GM21825 (cell line): ENCODE results near the gene EIF6.
"Not testable (repeated sequence)": the region's sequence is repeated elsewhere in the genome, so short reads cannot be mapped to it uniquely, and the experiment has no call there.

ENCODE experiments used
- ATAC-seq: cut with Tn5 transposase; IDR thresholded peaks from one replicate; pipeline ENCODE4 v1.9.1; 2021; ENCODE audit warnings: mild to moderate bottlenecking, moderate library complexity; ENCODE audit not compliant: unreplicated experiment

Gene EIF6

DNA sequence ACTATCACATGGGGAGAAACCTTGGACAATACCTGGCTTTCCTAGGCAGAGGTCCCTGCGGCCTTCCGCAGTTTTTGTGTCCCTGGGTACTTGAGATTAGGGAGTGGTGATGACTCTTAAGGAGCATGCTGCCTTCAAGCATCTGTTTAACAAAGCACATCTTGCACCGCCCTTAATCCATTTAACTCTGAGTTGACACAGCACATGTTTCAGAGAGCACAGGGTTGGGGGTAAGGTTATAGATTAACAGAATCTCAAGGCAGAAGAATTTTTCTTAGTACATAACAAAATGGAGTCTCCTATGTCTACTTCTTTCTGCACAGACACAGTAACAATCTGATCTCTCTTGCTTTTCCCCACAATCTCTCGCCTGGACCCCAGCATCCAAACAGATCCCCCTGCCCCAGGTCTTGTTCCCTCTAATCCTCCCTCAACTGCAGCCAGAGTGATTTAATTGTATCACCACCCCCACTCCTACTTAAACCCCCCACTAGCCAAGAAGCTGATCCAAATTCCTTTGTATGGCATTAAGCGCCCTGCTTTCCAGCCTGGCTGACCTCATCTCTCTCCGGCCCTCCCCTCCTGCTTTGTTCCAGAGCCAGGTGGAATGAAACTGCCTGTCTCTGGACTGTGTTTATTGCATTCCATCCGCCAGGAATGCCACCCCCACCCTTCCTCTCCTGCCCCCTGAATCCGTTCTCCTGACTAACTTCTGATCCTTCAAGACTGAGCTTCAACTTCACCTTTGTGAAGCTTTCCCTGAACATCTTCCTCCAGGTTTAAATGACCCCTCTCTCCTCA lies 21.6 kb downstream of the EIF6 start:
- not testable (repeated sequence) for ATAC-seq

DNA sequence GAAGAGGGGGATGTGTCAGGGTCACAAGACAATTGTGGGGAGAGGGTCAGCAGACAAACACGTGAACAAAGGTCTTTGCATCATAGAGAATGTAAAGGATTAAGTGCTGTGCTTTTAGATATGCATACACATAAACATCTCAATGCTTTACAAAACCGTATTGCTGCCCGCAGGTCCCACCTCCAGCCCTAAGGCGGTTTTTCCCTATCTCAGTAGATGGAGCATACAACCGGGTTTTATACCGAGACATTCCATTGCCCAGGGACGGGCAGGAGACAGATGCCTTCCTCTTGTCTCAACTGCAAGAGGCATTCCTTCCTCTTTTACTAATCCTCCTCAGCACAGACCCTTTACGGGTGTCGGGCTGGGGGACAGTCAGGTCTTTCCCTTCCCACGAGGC lies 22.3 kb downstream of the EIF6 start:
- not testable (repeated sequence) for ATAC-seq

DNA sequence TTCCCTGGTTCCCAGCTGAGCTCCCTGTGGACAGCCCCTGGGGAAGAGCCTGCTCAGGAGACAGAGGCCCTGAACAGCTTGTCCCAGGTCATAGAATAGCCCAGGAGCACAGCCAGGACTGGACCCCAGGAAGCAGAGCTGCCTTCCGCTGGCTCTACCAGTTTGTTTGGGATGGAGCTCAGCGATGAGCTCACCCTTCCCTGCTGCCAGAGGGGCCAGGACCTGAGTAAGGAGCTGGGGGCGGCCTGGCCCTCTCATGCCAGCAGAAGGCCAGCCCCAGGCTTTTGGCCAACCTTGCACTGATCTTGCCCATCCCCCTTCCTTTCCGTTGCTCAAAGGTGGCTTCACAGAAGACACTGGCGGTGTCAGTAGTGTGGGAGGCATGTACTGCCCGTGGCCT lies 24.1 kb downstream of the EIF6 start:
- ATAC-seq = no peak

DNA sequence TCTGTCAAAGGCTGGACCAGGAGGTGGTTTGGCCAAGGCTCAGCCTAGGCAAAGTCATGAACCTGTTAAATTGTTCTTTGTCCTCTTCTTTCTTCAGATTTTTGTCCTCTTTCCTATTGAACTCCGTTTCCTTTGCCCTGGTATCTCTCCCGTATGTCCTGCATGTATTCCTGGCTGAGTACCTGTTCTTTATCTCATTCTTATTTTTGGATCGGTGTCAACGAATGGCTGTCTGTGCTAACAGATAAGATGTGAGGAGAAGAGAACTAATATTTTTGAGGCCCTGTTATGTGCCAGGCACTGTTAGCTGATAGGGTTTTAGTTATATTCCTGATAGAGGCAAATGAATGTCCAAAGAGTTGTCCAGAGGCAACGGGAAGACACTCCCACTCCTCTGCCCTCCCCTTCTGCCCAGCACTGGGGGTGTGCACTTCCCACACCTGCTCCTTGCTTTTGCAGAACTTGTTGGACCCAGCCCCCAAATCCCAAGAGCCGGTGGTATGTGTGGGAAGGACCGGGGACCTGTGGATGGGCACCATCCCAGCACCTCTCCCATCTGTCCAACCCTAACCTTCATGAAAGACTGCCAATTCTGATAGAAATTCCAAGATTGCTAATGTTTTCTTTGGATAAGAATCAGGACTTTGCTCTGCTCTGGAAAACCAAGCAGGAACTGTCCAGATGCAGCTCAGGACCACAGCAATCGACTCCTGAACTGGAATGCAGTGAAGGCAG lies 27.2 kb downstream of the EIF6 start:
- ATAC-seq = no peak

DNA sequence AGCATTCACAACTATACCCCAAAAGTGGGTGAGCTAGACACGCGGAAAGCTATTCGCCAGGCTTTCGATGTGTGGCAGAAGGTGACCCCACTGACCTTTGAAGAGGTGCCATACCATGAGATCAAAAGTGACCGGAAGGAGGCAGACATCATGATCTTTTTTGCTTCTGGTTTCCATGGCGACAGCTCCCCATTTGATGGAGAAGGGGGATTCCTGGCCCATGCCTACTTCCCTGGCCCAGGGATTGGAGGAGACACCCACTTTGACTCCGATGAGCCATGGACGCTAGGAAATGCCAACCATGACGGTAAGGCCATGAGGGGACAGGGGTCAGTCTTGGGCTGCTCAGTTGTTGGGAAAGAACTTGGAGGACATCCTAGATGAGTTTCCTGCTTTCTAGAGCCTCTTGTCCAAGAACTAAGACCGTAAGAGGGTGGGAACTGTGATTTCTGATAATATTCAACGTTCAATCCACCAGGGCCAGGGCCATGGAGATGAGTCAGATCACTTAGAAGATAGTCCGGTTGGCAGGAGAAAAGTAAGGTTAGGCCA lies 30.0 kb downstream of the EIF6 start:
- no peak for ATAC-seq

DNA sequence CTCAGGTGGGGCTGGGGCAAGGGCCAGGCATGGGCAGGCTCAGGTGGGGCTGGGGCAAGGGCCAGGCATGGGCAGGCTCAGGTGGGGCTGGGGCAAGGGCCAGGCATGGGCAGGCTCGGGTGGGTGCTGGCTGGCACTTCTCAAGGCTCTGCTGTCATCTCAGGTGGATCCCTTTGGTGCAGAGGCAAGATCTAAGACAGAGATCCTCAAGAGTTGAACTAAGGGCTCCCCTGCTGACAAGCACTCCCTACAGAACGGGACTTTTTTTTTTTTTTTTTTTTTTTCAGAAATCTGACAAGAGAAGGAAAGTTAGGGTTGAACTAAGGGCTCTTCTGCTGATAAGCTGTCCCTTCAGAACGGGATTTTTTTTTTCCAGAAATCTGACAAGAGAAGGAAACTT lies 31.6 kb downstream of the EIF6 start:
- no peak for ATAC-seq

DNA sequence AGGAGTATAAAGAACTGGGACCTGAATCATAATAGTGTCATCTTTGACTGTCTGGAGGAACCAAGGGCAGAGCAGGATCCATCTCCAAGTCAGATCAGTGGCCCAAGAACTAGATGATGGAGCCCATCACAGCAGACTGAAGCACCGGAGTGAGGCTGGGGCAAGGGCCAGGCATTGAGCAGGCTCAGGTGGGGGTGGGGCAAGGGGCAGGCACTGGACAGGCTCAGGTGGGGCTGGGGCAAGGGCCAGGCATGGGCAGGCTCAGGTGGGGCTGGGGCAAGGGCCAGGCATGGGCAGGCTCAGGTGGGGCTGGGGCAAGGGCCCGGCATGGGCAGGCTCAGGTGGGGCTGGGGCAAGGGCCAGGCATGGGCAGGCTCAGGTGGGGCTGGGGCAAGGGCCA lies 32.0 kb downstream of the EIF6 start:
- ATAC-seq = not testable (repeated sequence)

DNA sequence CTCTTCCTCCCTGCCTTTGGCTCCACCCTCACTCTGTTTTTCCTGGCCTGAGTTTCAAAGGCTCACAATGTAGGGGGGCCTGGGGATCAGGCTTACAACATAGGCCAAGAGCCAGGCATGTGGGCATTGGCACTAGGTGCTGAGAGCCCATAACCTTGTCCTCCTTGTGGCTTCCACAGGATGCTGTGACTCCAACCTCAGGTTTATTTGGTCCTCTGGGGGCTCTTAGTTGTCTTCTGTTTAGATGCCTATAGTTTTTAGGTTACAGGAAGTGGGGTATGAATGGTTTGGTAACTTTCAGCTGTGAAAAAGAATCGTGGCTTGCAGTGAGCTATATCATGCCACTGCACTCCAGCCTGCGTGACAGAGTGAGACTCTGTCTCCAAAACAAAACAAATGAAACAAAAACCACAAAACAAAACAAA lies 32.5 kb downstream of the EIF6 start:
- ATAC-seq = peak; percentile 83

DNA sequence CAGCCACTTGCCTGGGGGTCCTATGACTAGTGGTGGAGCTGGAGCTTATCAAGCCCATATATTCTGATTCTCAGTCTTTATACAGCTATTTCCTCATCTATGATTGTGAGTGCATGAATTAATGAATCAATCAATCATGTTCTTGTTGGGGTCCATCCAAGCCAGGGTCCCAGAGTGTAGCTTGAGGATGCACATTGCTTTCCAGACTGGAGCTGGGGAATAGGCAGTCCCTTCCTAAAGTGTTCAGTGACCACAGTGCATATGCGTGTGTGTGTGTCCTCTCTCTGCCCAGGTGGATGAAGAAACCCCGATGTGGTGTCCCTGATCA lies 33.0 kb downstream of the EIF6 start:
- no peak for ATAC-seq

DNA sequence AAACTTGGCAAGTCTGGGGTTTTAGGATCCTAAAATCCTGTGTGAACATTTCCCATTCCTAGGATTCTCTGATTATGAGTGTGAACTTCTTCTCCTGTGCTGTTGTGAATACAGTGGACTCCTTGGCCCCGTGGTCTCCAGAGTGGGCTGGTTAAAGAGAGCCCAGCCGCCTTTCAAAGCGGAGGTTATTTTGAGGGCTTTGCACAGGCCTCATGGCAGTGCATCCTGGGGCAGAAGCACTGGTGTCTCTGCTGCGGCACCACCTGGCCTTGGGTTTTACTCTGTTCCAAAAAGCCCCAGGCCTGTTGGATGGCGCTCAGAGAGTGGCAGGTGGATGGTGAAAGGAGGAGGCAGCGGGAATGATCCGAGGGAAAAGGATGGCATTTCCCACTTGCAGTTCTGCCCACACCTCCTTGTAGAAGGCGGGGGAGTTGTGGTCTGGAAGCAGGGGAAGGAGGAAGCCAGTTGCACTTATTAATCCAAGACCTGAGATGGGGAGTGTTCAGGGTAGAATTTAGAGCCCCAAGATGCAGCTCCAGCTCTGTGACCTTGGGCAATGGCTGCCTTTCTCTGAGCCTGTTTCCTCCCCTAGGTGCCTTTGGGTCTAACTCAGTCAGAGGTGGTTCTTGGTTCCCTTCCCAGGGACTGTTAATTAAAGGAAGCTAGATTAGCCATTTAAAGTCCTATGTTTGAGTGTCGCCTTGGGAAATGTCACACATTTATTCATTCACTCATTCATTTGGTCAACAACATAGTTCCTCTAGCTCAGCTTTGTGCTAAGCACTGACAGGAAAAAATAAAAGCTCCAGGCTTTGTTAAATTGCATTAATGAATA lies 35.7 kb downstream of the EIF6 start:
- ATAC-seq = no peak

DNA sequence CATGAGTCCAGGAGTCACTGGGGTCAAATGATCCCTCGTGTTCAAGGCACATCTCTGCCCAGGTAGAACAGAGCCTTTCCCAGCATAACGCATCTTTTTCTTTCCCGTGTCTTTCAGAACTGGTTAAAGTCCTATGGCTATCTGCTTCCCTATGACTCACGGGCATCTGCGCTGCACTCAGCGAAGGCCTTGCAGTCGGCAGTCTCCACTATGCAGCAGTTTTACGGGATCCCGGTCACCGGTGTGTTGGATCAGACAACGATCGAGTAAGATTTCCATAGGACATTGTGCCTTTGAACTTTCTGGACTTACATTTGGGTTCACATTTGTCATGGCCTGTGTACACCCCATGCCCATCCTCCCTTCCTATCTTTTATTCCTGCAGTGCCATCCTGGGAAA lies 37.8 kb downstream of the EIF6 start:
- no peak for ATAC-seq

DNA sequence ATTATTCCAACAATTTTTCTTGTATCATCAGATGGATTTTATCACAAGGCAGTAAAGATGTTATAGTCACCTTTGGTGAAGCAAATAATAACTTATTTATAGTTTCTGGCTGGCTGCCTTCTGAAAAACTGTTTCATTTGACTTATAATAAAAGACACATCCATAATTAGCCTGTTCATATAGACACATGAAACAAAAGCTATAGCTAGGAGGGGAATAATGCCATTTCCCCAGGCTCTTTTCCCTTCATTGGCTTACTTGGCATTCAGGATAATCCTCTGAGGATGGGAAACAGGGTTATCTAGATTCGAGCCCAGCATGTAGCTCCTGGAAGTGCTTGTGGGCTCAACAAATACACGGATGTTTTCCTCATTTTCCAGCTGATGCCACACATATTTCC lies 40.6 kb downstream of the EIF6 start:
- ATAC-seq = no peak

DNA sequence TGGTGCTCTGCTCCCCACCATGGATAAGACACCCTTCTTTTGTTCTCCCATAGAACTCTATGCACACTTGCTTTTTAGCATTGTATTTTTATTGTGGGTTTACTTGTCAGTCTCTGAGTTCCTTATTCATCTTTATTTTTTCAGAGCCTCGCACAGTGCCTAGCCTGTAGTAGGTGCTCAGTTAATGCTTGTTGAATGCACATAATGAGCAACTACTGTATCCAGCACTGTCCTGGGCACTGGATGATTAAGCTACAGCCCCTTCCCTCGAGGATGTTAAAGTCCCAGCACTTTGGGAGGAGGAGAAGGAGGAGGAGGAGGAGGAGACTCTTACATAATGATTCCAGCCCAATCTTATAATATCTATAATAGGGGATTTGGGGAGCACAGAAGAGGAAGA lies 41.3 kb downstream of the EIF6 start:
- no peak for ATAC-seq

DNA sequence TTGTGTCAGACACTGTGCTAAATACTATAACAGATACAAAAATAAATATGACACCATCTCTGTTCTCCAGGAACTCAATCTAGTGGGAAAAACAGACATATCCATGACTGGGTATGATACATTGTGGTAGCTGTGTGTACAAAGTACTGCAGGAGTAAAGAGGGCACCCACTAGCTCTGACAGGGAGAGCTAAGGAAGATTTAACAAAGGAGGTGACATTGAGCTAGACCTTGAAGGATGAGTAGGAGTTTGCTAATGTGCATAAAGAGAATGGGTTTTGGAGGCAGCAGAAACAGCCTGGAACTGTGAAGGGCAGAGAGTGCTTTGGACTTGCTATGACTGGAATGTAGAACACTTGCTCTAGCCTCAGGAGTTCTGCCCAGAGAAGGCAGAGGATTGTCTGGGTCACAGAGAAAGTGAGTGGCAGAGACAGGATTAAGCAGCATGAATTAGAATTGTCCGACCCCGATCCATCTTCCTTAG lies 43.7 kb downstream of the EIF6 start:
- no peak for ATAC-seq

DNA sequence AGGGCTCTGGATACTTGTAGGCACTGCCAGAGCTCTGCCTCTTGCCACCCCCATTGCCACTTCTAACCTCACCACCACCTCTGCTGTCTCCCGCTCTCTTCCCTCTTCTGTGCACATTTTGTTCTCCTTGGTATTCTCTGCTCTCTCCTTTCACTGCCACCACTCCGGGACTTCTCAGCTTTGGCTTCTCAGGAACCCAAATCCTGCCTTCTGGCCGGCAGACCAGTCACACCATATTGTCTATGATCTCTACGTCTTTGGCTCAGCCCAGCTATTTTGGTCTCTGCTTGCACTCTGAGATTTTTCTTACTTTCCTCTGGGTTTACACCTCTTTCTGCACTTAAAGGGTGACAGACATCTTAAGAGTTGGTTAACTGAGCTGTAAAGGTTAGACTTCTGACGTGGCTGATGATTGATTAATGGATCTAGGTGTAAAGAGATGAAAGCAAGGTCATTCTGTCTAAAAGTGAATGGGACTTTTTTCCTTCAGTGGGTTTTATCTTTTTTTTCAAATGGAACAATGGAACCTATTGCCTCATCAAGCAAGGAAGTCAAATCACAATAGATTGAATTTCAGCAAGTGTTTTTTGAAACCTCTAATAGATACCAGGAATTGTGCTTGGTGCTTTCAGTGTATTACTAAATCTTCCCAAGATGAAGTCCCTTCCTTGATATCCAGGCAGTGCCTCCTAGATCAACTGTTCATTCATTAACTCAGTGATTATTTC lies 44.3 kb downstream of the EIF6 start:
- no peak for ATAC-seq

DNA sequence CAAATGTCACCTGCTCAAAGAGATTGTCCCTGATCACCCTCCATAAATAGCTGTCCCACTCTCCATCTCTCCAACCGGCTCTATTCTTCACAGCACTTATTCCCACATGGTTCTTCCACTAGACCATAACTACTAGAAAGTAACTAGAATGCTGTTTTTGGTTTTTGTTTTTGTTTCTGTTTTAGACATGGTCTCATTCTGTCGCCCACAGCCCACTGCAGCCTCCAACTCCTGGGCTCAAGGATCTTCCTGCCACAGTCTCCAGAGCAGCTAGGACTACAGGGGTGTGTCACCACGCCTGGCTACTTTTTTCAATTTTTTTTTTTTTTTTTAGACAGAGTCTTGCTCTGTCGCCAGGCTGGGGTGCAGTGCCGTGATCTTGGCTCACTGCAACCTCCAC lies 45.8 kb downstream of the EIF6 start:
- no peak for ATAC-seq

DNA sequence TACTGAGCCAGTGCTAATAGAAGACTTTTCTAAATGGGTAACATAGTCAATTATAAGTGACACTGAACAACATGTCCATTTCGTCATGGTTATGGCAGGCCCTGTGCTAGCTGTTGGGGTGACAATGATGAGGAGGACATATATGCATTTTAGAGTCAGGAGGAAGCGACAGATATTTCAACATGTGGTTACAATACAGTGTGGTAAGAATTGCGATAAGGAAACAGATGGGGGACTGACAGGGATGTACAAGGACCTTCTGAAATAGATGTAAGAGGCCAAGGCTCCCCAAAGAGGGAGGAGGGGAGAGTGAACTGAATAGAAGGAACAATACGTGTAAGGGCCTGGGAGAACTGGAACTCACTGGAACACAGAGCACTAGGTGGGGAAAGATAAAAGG lies 46.4 kb downstream of the EIF6 start:
- no peak for ATAC-seq

DNA sequence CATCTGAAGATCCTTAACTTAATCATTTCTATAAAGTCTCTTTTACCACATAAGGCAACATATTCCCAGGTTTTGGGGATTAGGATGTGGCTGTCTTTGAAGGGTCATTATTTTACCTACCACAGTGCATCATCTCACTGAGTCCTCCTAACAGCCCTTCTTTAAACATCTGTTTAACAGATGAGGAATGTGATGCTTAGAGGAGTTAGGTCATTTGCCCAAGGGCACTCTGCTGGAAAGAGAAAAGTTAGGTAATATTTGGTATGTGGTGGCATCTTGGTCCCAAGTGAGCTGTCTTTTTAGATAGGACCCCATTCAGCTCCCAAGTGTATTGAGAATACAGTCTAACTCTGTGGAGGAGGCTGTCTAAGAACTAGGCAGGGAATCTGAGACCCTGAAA lies 47.1 kb downstream of the EIF6 start:
- ATAC-seq = no peak

DNA sequence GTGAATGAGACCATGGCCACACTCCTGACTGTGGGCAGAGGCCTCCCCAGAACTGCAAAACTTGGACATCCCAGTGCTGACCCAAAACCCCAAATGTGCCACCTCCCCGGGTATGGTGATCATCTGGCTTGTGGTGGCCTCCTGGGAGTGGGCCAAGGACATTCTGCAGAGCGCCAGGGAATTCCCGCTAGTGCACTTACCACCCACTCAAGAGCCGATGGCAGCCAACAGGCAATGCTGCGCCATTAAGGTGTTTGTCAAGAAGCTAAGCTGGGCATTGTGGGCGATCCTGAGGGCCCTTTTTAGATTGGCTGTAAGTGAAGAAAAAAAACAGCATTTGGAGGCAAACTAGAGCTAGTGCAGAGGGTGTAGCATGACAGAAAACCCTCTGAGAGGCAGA lies 48.7 kb downstream of the EIF6 start:
- ATAC-seq = no peak

DNA sequence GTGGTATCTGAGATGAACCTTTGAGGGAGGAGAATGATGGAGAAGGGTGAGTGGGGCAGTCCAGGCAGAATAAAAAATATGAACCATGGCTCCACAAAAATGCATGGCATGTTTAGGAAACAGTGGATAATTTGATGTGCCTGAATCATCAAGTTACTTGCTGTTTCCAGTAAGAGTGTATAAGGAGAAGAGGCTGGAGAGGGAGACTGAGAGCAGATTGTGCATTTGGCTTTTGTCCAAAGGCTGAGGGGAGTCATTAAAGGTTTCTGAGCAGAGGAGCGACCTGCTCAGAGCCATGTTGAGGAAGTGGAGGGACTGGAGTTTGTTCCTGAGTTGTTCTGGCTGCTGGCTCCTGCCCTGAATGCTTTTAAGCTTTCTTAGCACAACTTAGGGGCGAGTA lies 52.0 kb downstream of the EIF6 start:
- ATAC-seq = no peak
